CD4-positive, alpha-beta T cell treated with Interleukin-17A for 4 hours (primary cell): ENCODE results near the gene MAD1L1.
A peak's percentile ranks its signal among the peaks of the same experiment; 100 is the strongest.

Experiments
- DNase-seq: peaks from one replicate; pipeline ENCODE4 v3.0.0-alpha.2; 2020; ENCODE audit warnings: mixed read lengths

Gene MAD1L1

GRCh38 chr7:2257651-2258050 lies 24.9 kb upstream of the MAD1L1 start:
- no peak for DNase-seq

- DNase-seq, result no peak
Measured at GRCh38 chr7:2257046-2257551, 24.4 kb upstream of the MAD1L1 start.

GRCh38 chr7:2256306-2257045 lies 23.7 kb upstream of the MAD1L1 start:
- no peak for DNase-seq

GRCh38 chr7:2255145-2256139 lies 22.7 kb upstream of the MAD1L1 start:
- no peak for DNase-seq

GRCh38 chr7:2254429-2255144 lies 21.8 kb upstream of the MAD1L1 start:
- no peak for DNase-seq

GRCh38 chr7:2253525-2254244 lies 20.9 kb upstream of the MAD1L1 start:
- no peak for DNase-seq

- no peak for DNase-seq
Measured at GRCh38 chr7:2253021-2253420, 20.3 kb upstream of the MAD1L1 start.

GRCh38 chr7:2251841-2252771 lies 19.4 kb upstream of the MAD1L1 start:
- no peak for DNase-seq

GRCh38 chr7:2251381-2251780 lies 18.6 kb upstream of the MAD1L1 start:
- DNase-seq, result no peak

- no peak for DNase-seq
Measured at GRCh38 chr7:2249744-2250323, 17.1 kb upstream of the MAD1L1 start.

- peak; percentile 11 for DNase-seq
Measured at GRCh38 chr7:2248984-2249694, 16.4 kb upstream of the MAD1L1 start.

- peak; percentile 36 for DNase-seq
Measured at GRCh38 chr7:2247141-2247995, 14.6 kb upstream of the MAD1L1 start.

- no peak for DNase-seq
Measured at GRCh38 chr7:2245883-2246675, 13.3 kb upstream of the MAD1L1 start.

GRCh38 chr7:2244404-2244995 lies 11.8 kb upstream of the MAD1L1 start:
- DNase-seq, result no peak

- no peak for DNase-seq
Measured at GRCh38 chr7:2243458-2243857, 10.7 kb upstream of the MAD1L1 start.

GRCh38 chr7:2242541-2243429 lies 10.0 kb upstream of the MAD1L1 start:
- no peak for DNase-seq
